Activated T-cell treated with anti-CD3 and anti-CD28 coated beads for 48 hours (primary cell): ENCODE measurements around the gene ZNF579.
"Not testable (repeated sequence)": the region's sequence is repeated elsewhere in the genome, so short reads cannot be mapped to it uniquely, and the experiment has no call there.

Source experiments
- DNase-seq: peaks from one replicate; pipeline ENCODE4 v3.0.0-alpha.2; 2020; ENCODE audit warnings: low read depth

The ZNF579 gene

GRCh38 chr19:55539090-55539984, 41.3 kb downstream of the ZNF579 start:
- DNase-seq, result no peak

- no peak for DNase-seq
Observed at GRCh38 chr19:55538132-55538531, 42.5 kb downstream of the ZNF579 start.

DNA sequence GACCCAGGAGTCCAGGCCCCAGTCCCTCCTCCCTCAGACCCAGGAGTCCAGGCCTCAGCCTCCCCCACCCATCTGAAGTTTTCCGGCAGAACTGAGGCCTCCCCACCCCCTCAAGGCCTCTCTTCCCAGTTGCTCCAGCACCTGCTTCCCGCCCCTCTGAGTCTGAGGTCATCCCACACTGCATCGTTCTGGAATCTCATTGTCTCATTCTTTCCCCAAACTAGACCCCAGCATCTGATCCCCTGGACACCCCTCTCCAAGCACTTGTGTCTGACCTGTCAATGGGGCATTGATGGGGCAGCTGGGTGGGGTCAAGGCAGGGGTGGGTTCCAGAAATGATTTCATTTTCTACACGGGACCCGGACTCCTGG, 42.9 kb downstream of the ZNF579 start:
- DNase-seq, result no peak

- no peak for DNase-seq
Observed at GRCh38 chr19:55536951-55537740, 43.5 kb downstream of the ZNF579 start, which contains the start of gene SBK2. TSS of gene SBK2 (minus strand) at chr19:55537133. CDS start at chr19:55536294, 839 bp downstream.

- no peak for DNase-seq
Observed at GRCh38 chr19:55536366-55536765, 44.3 kb downstream of the ZNF579 start.

DNA sequence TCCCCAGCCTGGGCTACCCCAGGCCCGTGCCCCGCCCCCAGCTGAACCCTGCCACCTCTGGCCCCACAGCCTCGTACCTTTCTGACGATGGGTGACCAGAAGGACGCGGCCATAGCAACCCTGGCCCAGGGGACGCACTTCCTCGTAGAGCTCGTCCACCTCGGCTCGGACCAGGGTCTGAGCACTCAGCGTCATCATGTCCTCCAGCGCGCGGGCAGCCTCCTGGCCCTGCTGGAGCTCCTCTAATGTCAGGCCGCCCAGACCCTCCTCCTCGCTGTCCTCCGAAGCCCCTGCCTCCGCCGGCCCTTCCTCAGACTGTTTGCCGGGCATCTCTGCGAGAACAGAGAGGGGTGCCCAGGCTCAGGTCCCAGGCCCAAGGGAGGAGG, 44.7 kb downstream of the ZNF579 start:
- DNase-seq, result no peak

DNA sequence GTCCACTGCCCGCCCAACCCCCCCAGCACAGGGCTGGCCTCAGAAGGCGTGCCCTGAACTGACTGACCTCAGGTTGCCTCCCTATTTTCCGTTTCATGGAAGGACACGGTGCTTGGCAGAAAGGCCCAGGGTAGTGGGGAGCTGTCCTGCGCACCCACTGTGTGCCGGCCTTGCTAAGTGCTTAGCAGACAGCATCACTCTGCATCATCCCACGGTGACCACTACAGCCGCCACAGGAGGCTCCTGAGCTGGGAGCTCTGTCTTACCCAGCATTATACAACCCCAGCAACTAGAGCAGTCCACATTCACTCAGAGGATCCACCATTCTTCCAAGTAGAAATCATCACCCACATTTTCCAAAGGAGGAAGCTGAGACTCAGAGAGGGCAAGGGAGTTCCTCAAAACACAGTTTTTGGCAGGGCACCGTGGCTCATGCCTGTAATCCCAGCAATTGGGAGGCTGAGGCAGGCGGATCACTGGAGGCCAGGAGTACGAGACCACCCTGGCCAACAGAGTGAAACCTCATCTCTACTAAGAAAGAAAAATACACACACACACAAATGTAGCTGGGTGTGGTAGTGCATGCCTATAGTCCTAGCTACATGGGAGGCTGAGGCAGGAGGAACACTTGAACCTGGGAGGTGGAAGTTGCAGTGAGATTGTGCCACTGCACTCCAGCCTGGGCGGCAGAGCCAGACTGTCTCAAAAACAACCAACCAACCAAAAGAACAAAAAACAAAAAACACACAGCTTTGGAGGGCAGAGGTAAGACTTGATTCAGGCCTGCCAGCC, 45.3 kb downstream of the ZNF579 start:
- no peak for DNase-seq

DNA sequence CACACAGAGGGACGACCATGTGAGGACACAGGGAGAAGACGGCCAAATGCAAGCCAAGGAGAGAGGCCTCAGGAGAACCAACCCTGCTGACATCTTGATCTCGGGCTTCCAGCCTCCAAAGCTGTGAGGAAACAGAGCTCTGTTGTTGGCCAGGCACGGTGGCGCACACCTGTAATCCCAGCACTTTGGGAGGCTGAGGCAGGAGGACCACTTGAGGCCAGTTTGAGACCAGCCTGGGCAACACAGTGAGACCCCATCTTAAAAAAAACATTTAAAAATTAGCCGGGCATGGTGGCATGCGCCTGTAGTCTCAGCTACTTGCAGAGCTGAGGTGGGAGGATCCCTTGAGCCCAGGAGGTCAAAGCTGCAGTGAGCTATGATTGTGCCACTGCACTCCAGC, 46.4 kb downstream of the ZNF579 start:
- not testable (repeated sequence) for DNase-seq

GRCh38 chr19:55530996-55531395, 49.7 kb downstream of the ZNF579 start:
- no peak for DNase-seq

DNA sequence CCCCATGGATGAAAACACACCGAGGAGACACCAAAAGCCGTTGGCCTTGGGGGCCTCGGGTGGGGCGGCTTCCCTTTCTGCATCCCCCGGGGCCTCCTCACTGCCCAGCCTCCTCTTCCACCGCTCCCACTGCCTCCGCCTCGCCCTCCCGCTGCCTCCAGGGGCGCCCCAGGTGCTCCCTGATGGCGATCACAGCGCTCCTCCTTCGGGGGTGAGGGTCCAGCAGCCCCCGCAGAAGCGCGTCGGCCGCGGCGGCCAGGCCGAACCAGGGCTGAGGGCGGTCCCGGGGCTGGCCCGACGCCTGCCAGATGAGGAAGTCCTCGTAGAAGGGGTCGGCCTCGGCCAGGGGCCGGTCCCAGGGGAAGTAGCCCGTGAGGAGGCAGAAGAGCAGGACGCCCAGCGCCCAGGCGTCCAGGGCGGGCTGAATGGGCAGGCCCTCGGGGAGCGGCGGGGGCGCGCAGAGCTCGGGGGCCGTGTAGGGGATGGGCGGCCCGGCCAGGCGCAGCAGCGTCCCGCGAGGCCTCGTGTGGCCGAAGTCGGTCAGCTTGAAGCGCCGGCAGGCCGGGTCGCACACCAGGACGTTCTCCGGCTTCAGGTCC, 50.9 kb downstream of the ZNF579 start:
- no peak for DNase-seq

GRCh38 chr19:55528030-55528803, 52.4 kb downstream of the ZNF579 start:
- DNase-seq, result no peak

DNA sequence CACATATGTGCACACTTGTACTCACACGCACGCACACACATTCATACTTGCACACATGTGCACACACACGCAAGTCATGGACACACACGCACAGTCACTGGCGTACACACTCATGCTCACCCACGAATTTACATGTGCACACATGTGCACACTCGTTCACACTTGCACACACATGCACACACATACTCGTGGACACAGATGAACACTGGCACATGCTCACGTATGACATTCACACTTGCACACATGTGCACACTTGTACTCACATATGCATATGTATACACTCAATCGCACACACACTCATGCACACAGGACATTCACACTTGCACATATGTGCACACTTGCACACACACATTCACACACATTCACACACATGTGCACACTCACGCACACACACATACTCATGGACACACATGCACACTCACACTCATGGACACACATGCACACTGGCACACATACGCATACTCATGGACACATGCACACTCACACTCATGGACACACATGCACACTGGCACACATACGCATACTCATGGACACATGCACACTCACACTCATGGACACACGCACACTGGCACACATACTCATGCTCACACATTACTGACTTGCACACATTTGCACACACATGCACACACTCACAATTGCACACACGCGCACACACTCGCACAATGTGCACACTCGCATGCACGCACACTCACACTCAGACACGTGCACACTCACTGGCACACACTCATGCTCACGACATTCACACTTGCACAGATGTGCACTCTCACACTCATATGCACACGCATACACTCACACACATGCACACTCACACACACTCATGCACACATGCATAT, 53.2 kb downstream of the ZNF579 start:
- DNase-seq, result no peak
